ENCODE data around the gene RGS8.
A peak's percentile ranks its signal among the peaks of the same experiment; 100 is the strongest.

Gene RGS8, protein sequence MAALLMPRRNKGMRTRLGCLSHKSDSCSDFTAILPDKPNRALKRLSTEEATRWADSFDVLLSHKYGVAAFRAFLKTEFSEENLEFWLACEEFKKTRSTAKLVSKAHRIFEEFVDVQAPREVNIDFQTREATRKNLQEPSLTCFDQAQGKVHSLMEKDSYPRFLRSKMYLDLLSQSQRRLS

DNA sequence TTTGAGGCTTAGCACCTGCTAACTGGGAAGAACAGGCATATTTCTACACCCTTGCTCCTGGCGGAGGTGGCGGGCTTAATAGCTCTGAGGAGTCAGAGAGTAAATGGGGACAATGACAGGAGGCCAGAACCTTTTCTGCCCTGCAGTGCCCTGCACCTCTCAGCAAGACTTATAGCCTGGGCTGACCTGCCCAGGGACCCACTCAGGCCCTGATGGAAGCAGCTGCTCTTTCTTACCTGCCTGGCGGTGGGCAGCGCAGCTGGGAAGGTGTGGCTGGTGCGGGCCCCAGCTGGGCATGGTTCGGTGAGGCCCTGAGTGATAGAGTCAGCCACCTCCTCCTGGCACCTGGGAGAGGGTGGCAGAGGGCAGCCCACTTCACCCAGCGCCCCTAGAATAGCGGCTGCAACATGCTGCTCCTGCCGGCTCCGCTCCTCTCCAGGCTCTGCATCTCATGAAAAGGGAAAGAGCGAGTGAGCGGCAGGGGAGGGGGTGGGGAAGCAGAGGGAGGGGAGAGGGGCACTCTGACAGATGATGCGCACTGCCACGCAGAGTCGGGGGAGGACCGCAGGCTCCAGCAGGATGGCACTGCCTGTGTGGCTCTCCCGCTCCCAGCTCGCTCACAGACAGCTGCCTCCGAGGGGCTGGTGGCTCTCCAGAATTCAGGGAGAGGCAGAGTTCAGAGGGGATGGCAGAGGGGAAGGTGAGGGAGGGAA, at the start of gene RGS8:
Gene RGS8 (minus strand): TSS at position 472 of the 713 bp plus-strand sequence. CDS start 14,938 bp downstream, outside the sequence.
- H3K27me3 Mint-ChIP-seq = peaks cover 44% of the 10 kb centered on the region
- H3K4me1 Mint-ChIP-seq = no peaks in the 10 kb centered on the region
- ATAC-seq (replicated peaks; ENCODE audit: extremely low read depth, poor library complexity, severe bottlenecking) (no peak), DNase-seq (ENCODE audit: low spot score in 2 of 2) (no peak)
- H3K9me3 Mint-ChIP-seq = no peaks in the 10 kb centered on the region
- H3K36me3 Mint-ChIP-seq (ENCODE audit: insufficient read depth) = no peaks in the 10 kb centered on the region
- H3K27ac Mint-ChIP-seq (ENCODE audit: low read depth) = no peak within 1 kb of the TSS
- H3K4me3 Mint-ChIP-seq = no peak within 1 kb of the TSS

DNA sequence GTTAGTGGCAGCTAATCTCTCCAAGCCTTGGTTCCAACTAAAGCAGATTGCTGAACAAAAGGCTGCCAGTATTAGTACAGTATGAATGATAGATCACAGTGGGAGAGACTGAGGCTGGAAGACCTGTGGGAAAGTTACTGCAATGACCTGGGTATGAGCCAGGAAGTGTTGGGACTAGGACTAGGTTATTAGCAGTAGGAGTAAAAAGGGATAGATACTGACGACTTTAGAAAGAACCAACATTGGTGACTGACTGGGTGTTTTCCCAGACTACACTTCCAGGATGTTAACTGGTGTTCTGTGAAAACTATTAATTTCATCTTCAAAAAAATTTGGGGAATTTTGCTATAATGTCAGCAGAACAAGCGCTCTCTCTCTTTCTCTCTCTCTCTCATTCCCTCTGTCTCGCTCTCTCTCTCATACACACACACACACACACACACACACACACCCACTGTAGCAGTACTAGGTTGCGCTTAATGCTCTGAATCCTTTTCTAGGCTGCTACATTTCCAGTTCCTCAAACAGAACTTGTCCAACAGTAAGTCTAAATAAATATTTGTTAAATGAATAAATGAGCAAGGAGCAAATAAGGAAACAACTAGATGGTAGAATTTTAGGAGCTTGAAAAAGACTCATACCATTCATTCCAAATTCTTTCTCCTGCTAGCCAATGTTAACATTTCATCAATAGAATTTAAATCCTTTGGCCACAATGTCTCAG, 47.6 kb upstream of the RGS8 start:
- peaks cover 4% of the 10 kb centered on the region for H3K27me3 Mint-ChIP-seq
- ATAC-seq (replicated peaks; ENCODE audit: extremely low read depth, poor library complexity, severe bottlenecking) = no peak
- H3K4me1 Mint-ChIP-seq = no peaks in the 10 kb centered on the region
- DNase-seq (ENCODE audit: low spot score in 2 of 2) = no peak
- H3K9me3 Mint-ChIP-seq = no peaks in the 10 kb centered on the region
- H3K4me3 Mint-ChIP-seq = no peak overlapping the region
- no peak overlapping the region for H3K27ac Mint-ChIP-seq (ENCODE audit: low read depth)
- no peaks in the 10 kb centered on the region for H3K36me3 Mint-ChIP-seq (ENCODE audit: insufficient read depth)

DNA sequence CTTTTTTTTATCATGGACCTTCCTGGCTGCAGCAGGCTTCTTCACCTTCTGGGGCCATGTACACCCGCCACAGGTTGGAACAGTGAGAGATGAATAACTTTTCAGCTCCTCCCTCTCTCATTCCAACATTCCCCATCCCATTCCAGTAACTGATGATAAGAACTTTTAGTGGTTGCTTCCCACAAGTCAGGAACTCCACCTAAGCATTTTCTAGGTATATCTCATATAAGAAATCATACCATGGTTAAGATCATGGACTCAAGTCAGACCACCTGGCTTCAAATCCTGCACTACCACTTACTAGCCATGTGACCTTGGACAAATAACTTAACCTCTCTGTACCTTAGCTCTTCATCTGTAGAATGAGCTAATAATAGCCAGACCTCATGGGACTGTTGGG, 42.5 kb upstream of the RGS8 start:
- Mint-ChIP-seq H3K27me3 (peaks cover 8% of the 10 kb centered on the region), H3K9me3 (no peaks in the 10 kb centered on the region), H3K4me1 (no peaks in the 10 kb centered on the region), H3K36me3 (ENCODE audit: insufficient read depth) (no peaks in the 10 kb centered on the region), H3K4me3 (no peak overlapping the region), H3K27ac (ENCODE audit: low read depth) (no peak overlapping the region)
- DNase-seq (ENCODE audit: low spot score in 2 of 2) = no peak
- no peak for ATAC-seq (replicated peaks; ENCODE audit: extremely low read depth, poor library complexity, severe bottlenecking)

DNA sequence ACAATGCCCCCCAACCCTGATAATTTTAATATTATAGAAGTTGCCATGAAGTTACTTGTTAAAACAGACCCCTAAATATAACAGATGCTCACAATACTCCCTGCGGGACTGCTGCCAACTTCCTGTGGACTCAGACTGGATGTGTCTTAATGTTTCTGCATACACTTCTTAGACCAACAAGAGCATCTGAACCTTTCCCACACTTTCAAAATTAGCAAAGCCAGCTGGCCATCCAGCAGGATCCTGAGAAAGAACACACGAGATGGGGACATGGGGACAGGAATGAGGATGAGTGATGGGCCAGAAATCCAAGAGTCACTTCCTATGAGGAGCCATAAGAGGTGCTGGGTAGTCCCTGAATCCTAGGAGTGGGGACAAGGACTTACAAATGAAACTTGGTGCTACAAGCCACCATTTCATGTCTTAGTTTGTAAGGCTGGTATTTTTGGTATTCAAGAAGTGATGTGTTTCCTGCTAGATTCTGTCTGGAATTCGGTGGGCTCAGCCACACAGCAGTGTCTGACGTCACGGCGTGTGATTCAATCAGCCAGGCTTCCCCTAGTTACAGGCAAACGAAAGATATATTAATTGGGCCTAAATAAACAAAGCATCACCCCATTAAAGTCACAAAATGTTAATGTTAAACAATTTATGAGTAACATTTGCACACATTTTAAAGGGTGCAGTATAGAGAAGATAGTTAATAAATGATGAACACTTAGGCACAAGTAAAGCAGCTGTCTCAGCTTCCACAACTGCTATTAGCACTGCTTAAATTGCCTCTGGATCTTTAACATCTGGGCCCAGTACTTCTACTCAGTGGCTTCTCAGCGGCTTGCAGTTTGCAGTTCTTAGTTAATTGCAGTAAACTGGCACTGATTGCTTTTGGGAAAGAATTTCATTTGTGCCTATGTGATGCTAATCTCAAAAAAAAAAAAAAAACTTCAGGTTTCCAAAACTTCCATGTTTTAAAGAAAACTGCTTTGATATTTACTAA, 41.2 kb upstream of the RGS8 start:
- Mint-ChIP-seq H3K27ac (ENCODE audit: low read depth) (no peak overlapping the region), H3K36me3 (ENCODE audit: insufficient read depth) (no peaks in the 10 kb centered on the region), H3K9me3 (no peaks in the 10 kb centered on the region), H3K4me1 (no peaks in the 10 kb centered on the region), H3K27me3 (peaks cover 8% of the 10 kb centered on the region), H3K4me3 (no peak overlapping the region)
- DNase-seq (ENCODE audit: low spot score in 2 of 2) (no peak), ATAC-seq (replicated peaks; ENCODE audit: extremely low read depth, poor library complexity, severe bottlenecking) (no peak)

DNA sequence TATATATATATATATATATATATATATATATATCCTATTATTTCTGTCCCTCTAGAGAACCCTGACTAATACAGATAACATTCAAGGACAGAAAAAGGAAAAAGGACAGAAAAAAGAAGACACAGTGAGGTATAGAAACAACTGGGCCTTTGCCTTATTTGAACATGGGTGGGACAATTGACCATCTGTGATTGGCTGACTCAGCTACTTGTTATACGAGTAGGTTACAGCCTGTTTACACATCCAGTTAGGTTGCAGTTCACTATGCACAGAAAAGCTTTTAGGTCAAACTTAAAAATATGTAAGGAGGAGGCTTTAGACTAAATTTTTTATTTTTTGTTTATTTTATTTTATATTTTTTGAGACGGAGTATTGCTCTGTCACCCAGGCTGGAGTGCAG, 39.8 kb upstream of the RGS8 start:
- no peak for ATAC-seq (replicated peaks; ENCODE audit: extremely low read depth, poor library complexity, severe bottlenecking)
- peaks cover 8% of the 10 kb centered on the region for H3K27me3 Mint-ChIP-seq
- H3K36me3 Mint-ChIP-seq (ENCODE audit: insufficient read depth) = no peaks in the 10 kb centered on the region
- no peak overlapping the region for H3K27ac Mint-ChIP-seq (ENCODE audit: low read depth)
- no peak overlapping the region for H3K4me3 Mint-ChIP-seq
- no peaks in the 10 kb centered on the region for H3K4me1 Mint-ChIP-seq
- DNase-seq (ENCODE audit: low spot score in 2 of 2) = no peak
- H3K9me3 Mint-ChIP-seq = no peaks in the 10 kb centered on the region

DNA sequence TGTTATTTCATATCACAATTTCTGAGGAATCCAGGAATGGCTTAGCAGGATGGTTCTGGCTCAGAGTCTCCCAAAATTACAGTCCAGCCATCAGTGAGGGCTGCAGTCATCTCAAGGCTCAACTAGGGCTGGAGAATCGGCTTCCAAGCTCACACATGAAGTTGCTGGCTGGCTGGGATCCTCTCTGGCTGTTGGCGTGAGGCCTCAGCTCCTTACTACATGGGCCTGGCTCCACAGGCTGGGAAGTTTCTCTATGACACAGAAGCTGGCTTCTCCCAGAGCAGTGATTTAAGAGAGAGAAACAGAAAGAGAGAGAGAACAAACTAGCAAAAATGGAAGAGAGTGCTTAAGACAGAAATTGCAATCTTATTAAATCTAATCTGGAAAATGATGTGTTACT, 38.8 kb upstream of the RGS8 start:
- Mint-ChIP-seq H3K9me3 (no peaks in the 10 kb centered on the region), H3K36me3 (ENCODE audit: insufficient read depth) (no peaks in the 10 kb centered on the region), H3K4me3 (no peak overlapping the region), H3K27me3 (peaks cover 8% of the 10 kb centered on the region), H3K4me1 (no peaks in the 10 kb centered on the region), H3K27ac (ENCODE audit: low read depth) (no peak overlapping the region)
- ATAC-seq (replicated peaks; ENCODE audit: extremely low read depth, poor library complexity, severe bottlenecking) (no peak), DNase-seq (ENCODE audit: low spot score in 2 of 2) (no peak)

DNA sequence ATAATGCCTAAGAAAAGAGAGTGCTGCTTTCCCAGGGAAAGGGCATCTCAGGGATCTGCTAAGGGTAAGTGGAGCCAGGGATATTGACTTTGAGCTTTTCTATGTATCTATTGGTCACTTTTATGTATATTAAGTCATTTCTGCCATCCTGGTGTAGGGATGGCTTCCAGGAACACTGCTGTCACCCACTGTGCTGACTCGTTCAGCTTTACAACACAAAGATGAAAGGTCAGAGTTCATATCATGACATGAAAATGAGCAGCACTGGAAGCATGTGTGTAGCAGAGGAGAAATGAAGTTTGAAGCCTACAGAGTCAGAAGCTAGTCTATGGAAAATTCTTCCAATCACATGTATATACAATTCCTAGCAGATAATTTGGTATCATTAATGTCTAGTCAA, 37.1 kb upstream of the RGS8 start:
- Mint-ChIP-seq H3K9me3 (no peaks in the 10 kb centered on the region), H3K36me3 (ENCODE audit: insufficient read depth) (no peaks in the 10 kb centered on the region), H3K4me1 (peaks cover 8% of the 10 kb centered on the region), H3K27me3 (peaks cover under 1% of the 10 kb centered on the region), H3K4me3 (no peak overlapping the region), H3K27ac (ENCODE audit: low read depth) (no peak overlapping the region)
- no peak for DNase-seq (ENCODE audit: low spot score in 2 of 2)
- ATAC-seq (replicated peaks; ENCODE audit: extremely low read depth, poor library complexity, severe bottlenecking) = no peak

DNA sequence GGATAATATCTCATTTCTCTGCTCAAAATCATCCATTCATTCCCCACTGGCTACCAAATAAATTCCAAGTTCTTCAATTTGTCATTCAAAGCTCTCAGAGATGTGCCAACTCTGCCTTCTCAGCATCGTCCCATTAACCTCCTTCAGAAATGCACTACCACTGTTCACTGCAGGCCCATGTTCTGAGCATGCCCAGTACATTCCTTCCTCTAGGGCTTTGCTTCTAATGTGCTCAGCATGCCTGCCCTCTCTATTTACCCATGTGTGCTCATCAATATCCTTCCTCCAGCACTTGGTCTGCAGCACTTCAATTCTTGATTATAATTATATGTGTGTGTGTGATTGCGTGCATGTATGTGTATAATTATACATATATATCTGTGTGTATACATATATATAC, 36.1 kb upstream of the RGS8 start:
- no peak overlapping the region for H3K4me3 Mint-ChIP-seq
- no peaks in the 10 kb centered on the region for H3K27me3 Mint-ChIP-seq
- no peak for DNase-seq (ENCODE audit: low spot score in 2 of 2)
- H3K27ac Mint-ChIP-seq (ENCODE audit: low read depth) = no peak overlapping the region
- H3K4me1 Mint-ChIP-seq = peaks cover 8% of the 10 kb centered on the region
- ATAC-seq (replicated peaks; ENCODE audit: extremely low read depth, poor library complexity, severe bottlenecking) = no peak
- no peaks in the 10 kb centered on the region for H3K9me3 Mint-ChIP-seq
- no peaks in the 10 kb centered on the region for H3K36me3 Mint-ChIP-seq (ENCODE audit: insufficient read depth)

DNA sequence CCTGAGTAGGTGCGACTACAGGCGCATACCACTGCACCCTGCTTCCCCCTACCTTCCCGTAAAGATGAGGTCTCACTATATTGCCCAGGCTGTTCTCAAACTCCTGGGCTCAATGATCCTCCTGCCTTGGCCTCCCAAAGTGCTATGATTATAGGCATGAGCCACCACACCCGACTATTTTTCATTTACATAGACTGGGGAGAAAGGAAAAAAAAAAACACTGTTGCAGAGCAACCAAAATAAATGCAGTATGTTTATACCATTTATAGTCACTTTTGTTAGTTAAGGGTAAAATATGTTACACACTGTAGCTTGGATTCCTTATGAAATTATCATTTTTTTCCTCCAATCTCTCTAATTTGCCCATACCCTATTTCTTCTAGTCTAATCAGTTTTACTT, 35.2 kb upstream of the RGS8 start:
- Mint-ChIP-seq H3K4me3 (no peak overlapping the region), H3K27ac (ENCODE audit: low read depth) (no peak overlapping the region), H3K27me3 (no peaks in the 10 kb centered on the region), H3K36me3 (ENCODE audit: insufficient read depth) (no peaks in the 10 kb centered on the region), H3K4me1 (peaks cover 8% of the 10 kb centered on the region), H3K9me3 (no peaks in the 10 kb centered on the region)
- ATAC-seq (replicated peaks; ENCODE audit: extremely low read depth, poor library complexity, severe bottlenecking) (no peak), DNase-seq (ENCODE audit: low spot score in 2 of 2) (no peak)

DNA sequence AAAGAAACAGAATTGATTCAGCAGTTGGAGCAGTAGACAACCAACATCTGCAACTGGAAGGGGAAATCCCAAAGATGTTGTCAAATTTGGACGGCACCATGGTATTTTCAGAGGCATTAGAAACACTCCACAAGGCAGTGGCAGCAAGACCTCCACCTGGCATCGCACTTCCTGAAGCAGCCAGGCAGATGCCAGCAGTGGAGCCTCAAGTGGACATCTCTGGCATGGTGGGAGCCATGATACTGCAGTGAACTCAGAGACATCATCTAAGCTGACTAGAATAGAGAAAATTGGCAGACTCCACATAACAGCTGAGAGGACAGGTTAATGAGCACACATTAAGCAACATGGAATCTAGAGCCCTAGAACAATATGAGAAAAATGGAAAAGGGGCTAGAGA, 33.9 kb upstream of the RGS8 start:
- H3K4me3 Mint-ChIP-seq = no peak overlapping the region
- ATAC-seq (replicated peaks; ENCODE audit: extremely low read depth, poor library complexity, severe bottlenecking) (no peak), DNase-seq (ENCODE audit: low spot score in 2 of 2) (no peak)
- H3K27me3 Mint-ChIP-seq = no peaks in the 10 kb centered on the region
- H3K27ac Mint-ChIP-seq (ENCODE audit: low read depth) = no peak overlapping the region
- no peaks in the 10 kb centered on the region for H3K36me3 Mint-ChIP-seq (ENCODE audit: insufficient read depth)
- no peaks in the 10 kb centered on the region for H3K9me3 Mint-ChIP-seq
- H3K4me1 Mint-ChIP-seq = peaks cover 8% of the 10 kb centered on the region

DNA sequence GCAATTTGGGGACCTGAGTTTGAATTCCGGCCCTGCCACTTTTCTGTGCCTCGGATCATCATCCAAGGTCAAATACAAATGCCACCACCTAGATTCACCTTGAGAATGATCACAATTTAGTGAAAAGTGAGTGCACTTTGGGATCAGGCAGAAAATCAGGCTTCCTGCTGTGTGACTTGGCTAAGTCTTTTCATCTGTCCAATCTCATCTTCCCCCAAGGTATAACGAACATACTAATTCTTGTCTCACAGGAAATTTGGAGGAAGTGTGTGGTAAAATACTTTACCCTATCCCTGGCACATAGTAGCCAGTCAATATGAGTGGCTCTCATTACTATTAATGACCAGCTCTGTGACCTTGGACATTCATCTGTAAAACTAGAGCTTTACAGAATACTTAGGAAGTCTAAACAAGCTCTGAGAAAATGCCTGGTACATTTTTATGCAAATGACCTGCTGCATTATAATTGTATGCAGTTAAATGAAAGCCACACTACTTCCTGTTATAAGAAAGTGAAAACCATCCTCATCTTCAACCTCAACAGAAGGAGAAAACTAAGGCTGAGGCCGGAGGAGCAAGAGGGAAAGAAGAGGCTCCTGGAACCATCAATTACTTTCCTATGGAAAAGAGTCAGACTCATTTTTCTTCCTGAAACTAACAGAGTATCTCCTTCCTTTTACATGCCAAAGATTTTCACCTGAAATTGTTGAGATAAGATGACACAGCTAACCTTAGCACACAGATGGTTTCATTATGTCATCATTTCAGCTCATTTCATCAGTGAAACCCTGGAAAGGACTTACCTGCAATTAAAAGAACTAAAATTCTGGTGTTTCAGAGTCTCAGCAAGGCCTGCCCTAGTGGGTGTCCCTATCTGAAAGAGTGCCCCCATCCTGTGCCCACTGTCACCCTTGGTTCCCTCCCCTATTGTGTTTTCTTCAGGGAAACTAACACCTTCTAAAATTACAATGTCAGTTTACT, 32.6 kb upstream of the RGS8 start:
- Mint-ChIP-seq H3K4me3 (no peak overlapping the region), H3K4me1 (peaks cover 8% of the 10 kb centered on the region), H3K27ac (ENCODE audit: low read depth) (peak overlapping the region; percentile 69), H3K36me3 (ENCODE audit: insufficient read depth) (no peaks in the 10 kb centered on the region), H3K27me3 (no peaks in the 10 kb centered on the region), H3K9me3 (no peaks in the 10 kb centered on the region)
- ATAC-seq (replicated peaks; ENCODE audit: extremely low read depth, poor library complexity, severe bottlenecking) (no peak), DNase-seq (ENCODE audit: low spot score in 2 of 2) (no peak)

Data from central memory CD8-positive, alpha-beta T cell (primary cell).